ENCODE results near the gene C19orf38.

C19orf38 gene

DNA sequence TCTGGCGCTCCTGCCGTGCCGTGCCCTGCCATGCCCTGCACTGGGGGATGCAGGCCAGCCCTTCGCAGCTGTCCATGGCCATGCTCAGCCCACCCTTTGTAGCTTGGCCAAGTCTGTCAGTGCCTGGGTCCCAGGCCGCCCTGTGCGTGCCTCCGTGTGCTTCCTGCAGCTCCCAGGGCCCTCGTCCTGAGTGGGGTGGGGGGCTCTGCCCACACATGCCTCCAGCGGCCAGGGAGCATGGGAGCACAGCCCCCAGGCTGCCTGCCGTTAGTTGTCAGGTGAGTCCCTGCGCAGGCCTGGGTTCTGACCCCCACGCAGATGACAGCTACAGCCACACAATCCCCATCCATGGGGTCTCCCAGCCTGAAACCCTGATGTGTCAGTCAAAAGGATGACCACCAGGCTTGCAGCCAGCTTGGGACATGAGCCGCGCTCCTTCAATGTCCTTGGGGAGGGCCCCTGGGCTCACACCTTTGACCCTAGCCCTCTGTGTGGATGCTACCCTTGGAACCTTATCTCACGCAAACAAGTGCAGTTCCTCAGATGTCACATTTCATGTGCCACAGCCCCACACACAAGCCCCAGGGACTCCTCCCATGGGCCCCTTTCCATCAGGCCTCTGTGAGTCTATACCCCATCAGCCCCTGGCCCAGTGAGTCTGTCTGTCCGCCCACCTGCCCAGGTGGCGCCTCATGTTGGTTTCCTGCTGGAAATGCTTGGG, 36.7 kb upstream of the C19orf38 start:
- no peak overlapping the region for H3K4ac ChIP-seq (ENCODE audit: low read depth in 1 of 2, low read length in 2 of 2)
- no peak overlapping the region for H4K8ac ChIP-seq (ENCODE audit: low read length)
- H2BK5ac ChIP-seq (ENCODE audit: low read depth, low read length, poor library complexity, severe bottlenecking): no peak overlapping the region
- no peak overlapping the region for H2AFZ ChIP-seq (ENCODE audit: low read depth, low read length)
- H3K27me3 ChIP-seq (ENCODE audit: control insufficient read depth in 1 of 2, insufficient read depth in 1 of 2, low read length in 2 of 2): no peaks in the 10 kb centered on the region
- H3K23ac ChIP-seq (ENCODE audit: low read length in 2 of 2): no peak overlapping the region
- H3K79me1 ChIP-seq (replicated peaks; ENCODE audit: low read length, poor library complexity, severe bottlenecking): peaks cover 28% of the 10 kb centered on the region
- H3K4me1 ChIP-seq (ENCODE audit: control insufficient read depth, insufficient read depth, low read depth, low read length): peaks cover 34% of the 10 kb centered on the region
- H2BK15ac ChIP-seq (ENCODE audit: low read depth, poor library complexity, severe bottlenecking): no peak overlapping the region
- H3K4me2 ChIP-seq (ENCODE audit: low read length, poor library complexity, severe bottlenecking): no peak overlapping the region
- DNase-seq: no peak
- peak overlapping the region; percentile 59 for H3K9ac ChIP-seq (ENCODE audit: low read length)
- no peak overlapping the region for H3K27ac ChIP-seq (ENCODE audit: low read length, poor library complexity, severe bottlenecking)
- H2AK5ac ChIP-seq (ENCODE audit: low read length, severe bottlenecking): no peak overlapping the region
- no peaks in the 10 kb centered on the region for H3K9me3 ChIP-seq (ENCODE audit: control insufficient read depth, low read length)
- peaks cover 69 to 75% of the 10 kb centered on the region in 2 experiments for H3K36me3 ChIP-seq (ENCODE audit: control insufficient read depth in 1 of 2, insufficient read depth in 2 of 2, low read depth in 1 of 2, low read length in 2 of 2)
- H3K18ac ChIP-seq (ENCODE audit: low read depth in 1 of 2, low read length in 2 of 2): no peak overlapping the region
- peak overlapping the region in 1 of 2 experiments; percentile 88 for H2BK12ac ChIP-seq (ENCODE audit: low read length in 2 of 2)
- H4K91ac ChIP-seq (ENCODE audit: low read length): no peak overlapping the region
- H3K14ac ChIP-seq (ENCODE audit: low read length in 2 of 2): no peak overlapping the region
- H3K4me3 ChIP-seq (ENCODE audit: insufficient read depth in 1 of 2, low read depth in 1 of 2, low read length in 2 of 2): no peak overlapping the region
- H2BK120ac ChIP-seq (ENCODE audit: low read depth, low read length): no peak overlapping the region
- 96% methylated on average over 17 of the region's 17 CpGs for WGBS

DNA sequence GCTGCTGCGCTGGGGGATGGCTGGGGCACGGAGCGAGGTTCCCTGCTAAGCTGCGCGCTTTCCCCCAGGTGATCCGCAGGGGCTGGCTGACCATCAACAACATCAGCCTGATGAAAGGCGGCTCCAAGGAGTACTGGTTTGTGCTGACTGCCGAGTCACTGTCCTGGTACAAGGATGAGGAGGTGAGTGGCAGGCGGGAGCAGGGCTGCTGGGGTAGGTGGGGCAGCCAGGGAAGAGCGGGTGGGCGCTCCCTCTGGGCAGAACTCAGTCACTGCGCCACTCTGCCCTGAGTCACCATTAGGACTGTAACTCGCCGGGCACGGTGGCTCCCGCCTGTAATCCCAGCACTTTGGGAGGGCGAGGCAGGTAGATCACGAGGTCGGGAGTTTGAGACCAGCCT, 36.0 kb upstream of the C19orf38 start:
- Histone ChIP-seq H3K27me3 (ENCODE audit: control insufficient read depth in 1 of 2, insufficient read depth in 1 of 2, low read length in 2 of 2) (no peaks in the 10 kb centered on the region), H3K14ac (ENCODE audit: low read length in 2 of 2) (peak overlapping the region in 1 of 2 experiments; percentile 63), H3K4me2 (ENCODE audit: low read length, poor library complexity, severe bottlenecking) (no peak overlapping the region), H3K36me3 (ENCODE audit: control insufficient read depth in 1 of 2, insufficient read depth in 2 of 2, low read depth in 1 of 2, low read length in 2 of 2) (peaks cover 75 to 76% of the 10 kb centered on the region in 2 experiments), H2AK5ac (ENCODE audit: low read length, severe bottlenecking) (peak overlapping the region; percentile 20), H3K9ac (ENCODE audit: low read length) (peak overlapping the region; percentile 59), H3K23ac (ENCODE audit: low read length in 2 of 2) (no peak overlapping the region), H3K4me3 (ENCODE audit: insufficient read depth in 1 of 2, low read depth in 1 of 2, low read length in 2 of 2) (no peak overlapping the region), H3K4me1 (ENCODE audit: control insufficient read depth, insufficient read depth, low read depth, low read length) (peaks cover 37% of the 10 kb centered on the region), H3K79me1 (replicated peaks; ENCODE audit: low read length, poor library complexity, severe bottlenecking) (peaks cover 34% of the 10 kb centered on the region), H2BK15ac (ENCODE audit: low read depth, poor library complexity, severe bottlenecking) (no peak overlapping the region), H2BK120ac (ENCODE audit: low read depth, low read length) (no peak overlapping the region), H2BK12ac (ENCODE audit: low read length in 2 of 2) (peak overlapping the region in 1 of 2 experiments; percentile 88), H3K27ac (ENCODE audit: low read length, poor library complexity, severe bottlenecking) (no peak overlapping the region), H3K18ac (ENCODE audit: low read depth in 1 of 2, low read length in 2 of 2) (peak overlapping the region; percentile 11 to 71), H4K8ac (ENCODE audit: low read length) (peak overlapping the region; percentile 27), H2AFZ (ENCODE audit: low read depth, low read length) (no peak overlapping the region), H2BK5ac (ENCODE audit: low read depth, low read length, poor library complexity, severe bottlenecking) (no peak overlapping the region), H3K9me3 (ENCODE audit: control insufficient read depth, low read length) (no peaks in the 10 kb centered on the region), H3K4ac (ENCODE audit: low read depth in 1 of 2, low read length in 2 of 2) (no peak overlapping the region), H4K91ac (ENCODE audit: low read length) (peak overlapping the region; percentile 43)
- DNase-seq: no peak
- 94% methylated on average over 19 of the region's 19 CpGs for WGBS

DNA sequence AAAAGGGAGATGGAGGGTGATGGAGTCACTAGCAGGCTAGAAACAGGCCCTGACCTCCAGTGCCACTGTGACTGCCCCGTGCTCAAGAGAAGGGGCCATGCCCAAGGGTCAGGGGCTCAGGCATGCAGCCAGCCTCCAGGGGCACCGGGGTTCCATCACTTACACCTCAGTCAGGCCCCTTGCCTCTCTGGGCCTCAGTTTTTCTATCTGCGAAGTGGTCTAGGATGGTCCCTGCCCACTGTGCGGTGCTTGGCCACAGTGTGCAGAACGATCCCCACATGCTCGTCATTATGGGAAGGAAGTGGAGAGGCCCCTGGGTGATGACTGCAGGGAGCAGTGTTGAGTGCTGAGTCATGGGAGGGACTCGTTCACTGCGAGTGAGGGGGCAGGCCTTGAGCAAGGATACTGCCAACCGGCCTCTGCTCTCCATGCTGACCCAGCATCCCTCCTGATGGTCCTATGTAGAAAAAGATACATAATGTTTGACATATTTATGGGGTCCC, 35.3 kb upstream of the C19orf38 start:
- Histone ChIP-seq H3K4me3 (ENCODE audit: insufficient read depth in 1 of 2, low read depth in 1 of 2, low read length in 2 of 2) (peak overlapping the region in 1 of 2 experiments; percentile 4), H3K27ac (ENCODE audit: low read length, poor library complexity, severe bottlenecking) (peak overlapping the region; percentile 71), H3K79me1 (replicated peaks; ENCODE audit: low read length, poor library complexity, severe bottlenecking) (peaks cover 36% of the 10 kb centered on the region), H3K4me1 (ENCODE audit: control insufficient read depth, insufficient read depth, low read depth, low read length) (peaks cover 37% of the 10 kb centered on the region), H3K9ac (ENCODE audit: low read length) (peak overlapping the region; percentile 50), H2BK120ac (ENCODE audit: low read depth, low read length) (peak overlapping the region; percentile 23), H4K91ac (ENCODE audit: low read length) (peak overlapping the region; percentile 92), H3K14ac (ENCODE audit: low read length in 2 of 2) (peak overlapping the region in 1 of 2 experiments; percentile 98), H4K8ac (ENCODE audit: low read length) (peak overlapping the region; percentile 63), H3K4ac (ENCODE audit: low read depth in 1 of 2, low read length in 2 of 2) (peak overlapping the region; percentile 76 to 98), H3K27me3 (ENCODE audit: control insufficient read depth in 1 of 2, insufficient read depth in 1 of 2, low read length in 2 of 2) (no peaks in the 10 kb centered on the region), H2AK5ac (ENCODE audit: low read length, severe bottlenecking) (peak overlapping the region; percentile 88), H3K9me3 (ENCODE audit: control insufficient read depth, low read length) (no peaks in the 10 kb centered on the region), H2BK5ac (ENCODE audit: low read depth, low read length, poor library complexity, severe bottlenecking) (peak overlapping the region; percentile 8), H3K23ac (ENCODE audit: low read length in 2 of 2) (peak overlapping the region in 1 of 2 experiments; percentile 85), H2AFZ (ENCODE audit: low read depth, low read length) (peak overlapping the region; percentile 68), H3K4me2 (ENCODE audit: low read length, poor library complexity, severe bottlenecking) (no peak overlapping the region), H3K36me3 (ENCODE audit: control insufficient read depth in 1 of 2, insufficient read depth in 2 of 2, low read depth in 1 of 2, low read length in 2 of 2) (peaks cover 75 to 77% of the 10 kb centered on the region in 2 experiments), H3K18ac (ENCODE audit: low read depth in 1 of 2, low read length in 2 of 2) (peak overlapping the region; percentile 78 to 99), H2BK12ac (ENCODE audit: low read length in 2 of 2) (peak overlapping the region; percentile 54 to 96), H2BK15ac (ENCODE audit: low read depth, poor library complexity, severe bottlenecking) (peak overlapping the region; percentile 78)
- 36% methylated on average over 8 of the region's 9 CpGs for WGBS
- DNase-seq: peak; percentile 96

DNA sequence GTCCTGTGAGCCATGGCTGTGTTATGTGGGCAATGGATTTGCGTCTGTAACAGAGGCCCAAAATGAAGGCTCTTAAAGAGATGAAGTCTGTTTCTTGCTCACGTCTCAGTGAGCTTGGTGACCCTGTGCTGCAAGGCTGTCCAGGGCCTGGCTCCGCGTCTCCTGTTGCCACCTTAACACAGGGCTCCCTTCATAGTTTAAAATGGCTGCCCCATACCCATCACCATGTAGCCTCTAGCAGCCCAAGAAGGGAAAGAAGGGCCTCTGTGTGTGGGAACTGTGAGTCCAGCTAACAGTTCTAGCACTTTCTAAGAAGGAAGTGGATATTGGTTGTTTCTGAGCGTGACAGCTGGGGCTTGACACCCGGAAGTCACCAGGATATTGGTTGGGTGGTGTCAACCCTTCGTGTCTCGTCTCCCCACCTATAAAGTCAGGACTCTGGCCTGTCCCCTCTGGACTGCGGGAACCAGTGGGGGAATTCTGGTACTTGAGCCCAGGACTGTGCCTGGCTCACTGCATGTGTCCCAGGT, 33.1 kb upstream of the C19orf38 start:
- no peak overlapping the region for H3K18ac ChIP-seq (ENCODE audit: low read depth in 1 of 2, low read length in 2 of 2)
- no peak overlapping the region for H3K23ac ChIP-seq (ENCODE audit: low read length in 2 of 2)
- no peak overlapping the region for H3K14ac ChIP-seq (ENCODE audit: low read length in 2 of 2)
- H3K9me3 ChIP-seq (ENCODE audit: control insufficient read depth, low read length): no peaks in the 10 kb centered on the region
- no peak overlapping the region for H3K4ac ChIP-seq (ENCODE audit: low read depth in 1 of 2, low read length in 2 of 2)
- H3K4me3 ChIP-seq (ENCODE audit: insufficient read depth in 1 of 2, low read depth in 1 of 2, low read length in 2 of 2): peak overlapping the region in 1 of 2 experiments; percentile 94
- H2AK5ac ChIP-seq (ENCODE audit: low read length, severe bottlenecking): no peak overlapping the region
- DNase-seq: no peak
- no peak overlapping the region for H2BK15ac ChIP-seq (ENCODE audit: low read depth, poor library complexity, severe bottlenecking)
- peaks cover 27% of the 10 kb centered on the region for H3K4me1 ChIP-seq (ENCODE audit: control insufficient read depth, insufficient read depth, low read depth, low read length)
- H4K8ac ChIP-seq (ENCODE audit: low read length): no peak overlapping the region
- WGBS: 96% methylated on average over 7 of the region's 9 CpGs
- H3K27me3 ChIP-seq (ENCODE audit: control insufficient read depth in 1 of 2, insufficient read depth in 1 of 2, low read length in 2 of 2): no peaks in the 10 kb centered on the region
- H3K79me1 ChIP-seq (replicated peaks; ENCODE audit: low read length, poor library complexity, severe bottlenecking): peaks cover 36% of the 10 kb centered on the region
- H3K27ac ChIP-seq (ENCODE audit: low read length, poor library complexity, severe bottlenecking): no peak overlapping the region
- no peak overlapping the region for H2BK12ac ChIP-seq (ENCODE audit: low read length in 2 of 2)
- H3K4me2 ChIP-seq (ENCODE audit: low read length, poor library complexity, severe bottlenecking): no peak overlapping the region
- H2BK120ac ChIP-seq (ENCODE audit: low read depth, low read length): no peak overlapping the region
- H4K91ac ChIP-seq (ENCODE audit: low read length): no peak overlapping the region
- H3K9ac ChIP-seq (ENCODE audit: low read length): peak overlapping the region; percentile 100
- H2AFZ ChIP-seq (ENCODE audit: low read depth, low read length): no peak overlapping the region
- peaks cover 59 to 80% of the 10 kb centered on the region in 2 experiments for H3K36me3 ChIP-seq (ENCODE audit: control insufficient read depth in 1 of 2, insufficient read depth in 2 of 2, low read depth in 1 of 2, low read length in 2 of 2)
- H2BK5ac ChIP-seq (ENCODE audit: low read depth, low read length, poor library complexity, severe bottlenecking): no peak overlapping the region

Data from mesenchymal stem cell (in vitro differentiated cells and primary cell).